ENCODE results near the gene CLEC2A.

DNA sequence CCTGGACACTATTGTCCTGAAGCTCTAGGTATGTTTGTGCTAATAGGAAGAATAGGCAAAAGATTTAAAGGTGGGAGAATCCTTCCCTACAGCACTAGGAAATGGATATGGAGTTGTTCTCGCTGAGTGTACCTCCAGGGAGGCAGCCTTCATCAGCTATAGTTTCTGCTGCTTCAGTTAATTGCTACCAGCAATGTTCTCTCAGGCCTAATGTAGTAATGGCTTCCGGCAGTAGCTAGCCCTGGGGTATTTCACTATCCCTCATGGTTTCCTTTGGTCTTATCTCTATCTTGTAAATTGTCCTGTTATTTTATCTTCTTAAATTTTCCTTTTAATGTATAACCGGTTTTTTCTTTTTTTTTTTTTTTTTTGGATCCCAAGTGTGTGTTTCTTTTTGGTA lies 29.7 kb upstream of the CLEC2A start:
- TF ChIP-seq CTCF (IDR thresholded peaks at IDR 0.05) (no peak), EP300 (IDR thresholded peaks at IDR 0.05) (no peak), POLR2A (IDR thresholded peaks at IDR 0.05) (no peak)

Data from tibial nerve (tissue), 4 donors.